ENCODE results near the gene HPCA.

HPCA gene

DNA sequence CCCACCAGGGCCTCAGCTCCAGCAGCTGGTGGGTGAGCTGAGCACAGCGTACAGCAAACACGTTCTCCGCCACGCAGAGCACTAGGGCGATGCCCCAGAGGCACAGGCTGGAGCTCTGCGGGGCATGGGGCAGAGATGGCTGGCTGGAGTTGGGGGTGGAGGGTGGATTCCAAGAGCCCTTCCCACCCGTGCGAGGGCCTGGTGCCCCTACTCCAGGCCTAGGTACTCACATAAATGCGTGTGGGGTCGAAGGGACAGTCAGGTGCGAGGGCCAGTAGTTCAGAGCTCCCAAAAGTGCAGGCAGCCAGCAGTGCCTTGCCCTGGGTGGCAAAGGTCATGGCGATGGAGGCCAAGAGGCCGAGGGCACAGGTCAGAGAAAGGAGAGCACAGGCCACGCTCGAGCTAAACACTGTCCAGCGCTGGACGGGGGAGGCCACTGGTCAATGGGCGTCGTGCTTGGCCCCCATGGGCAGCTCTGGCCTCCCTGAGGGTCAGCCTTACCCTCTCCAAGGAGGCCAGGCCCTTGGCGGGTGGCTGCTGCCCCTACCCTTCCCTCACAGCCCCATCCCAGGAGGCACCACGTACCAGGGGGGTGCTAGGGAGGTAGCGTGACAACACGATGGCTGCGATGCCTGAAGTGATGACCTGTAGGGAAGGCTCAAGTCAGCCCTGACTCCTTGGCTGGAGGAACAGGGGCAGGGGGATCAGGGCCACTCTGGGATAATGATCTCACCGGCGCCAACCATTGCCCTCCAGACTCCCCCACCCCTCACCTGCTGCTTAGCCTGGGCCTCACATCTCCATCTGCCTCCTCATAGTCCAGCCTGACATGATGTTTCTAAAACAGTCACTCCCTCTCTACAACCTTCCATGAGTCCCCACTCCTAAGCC, 9.3 kb downstream of the HPCA start:
- DNase-seq (ENCODE audit: low spot score), result no peak
- TF ChIP-seq, protein P1, sequence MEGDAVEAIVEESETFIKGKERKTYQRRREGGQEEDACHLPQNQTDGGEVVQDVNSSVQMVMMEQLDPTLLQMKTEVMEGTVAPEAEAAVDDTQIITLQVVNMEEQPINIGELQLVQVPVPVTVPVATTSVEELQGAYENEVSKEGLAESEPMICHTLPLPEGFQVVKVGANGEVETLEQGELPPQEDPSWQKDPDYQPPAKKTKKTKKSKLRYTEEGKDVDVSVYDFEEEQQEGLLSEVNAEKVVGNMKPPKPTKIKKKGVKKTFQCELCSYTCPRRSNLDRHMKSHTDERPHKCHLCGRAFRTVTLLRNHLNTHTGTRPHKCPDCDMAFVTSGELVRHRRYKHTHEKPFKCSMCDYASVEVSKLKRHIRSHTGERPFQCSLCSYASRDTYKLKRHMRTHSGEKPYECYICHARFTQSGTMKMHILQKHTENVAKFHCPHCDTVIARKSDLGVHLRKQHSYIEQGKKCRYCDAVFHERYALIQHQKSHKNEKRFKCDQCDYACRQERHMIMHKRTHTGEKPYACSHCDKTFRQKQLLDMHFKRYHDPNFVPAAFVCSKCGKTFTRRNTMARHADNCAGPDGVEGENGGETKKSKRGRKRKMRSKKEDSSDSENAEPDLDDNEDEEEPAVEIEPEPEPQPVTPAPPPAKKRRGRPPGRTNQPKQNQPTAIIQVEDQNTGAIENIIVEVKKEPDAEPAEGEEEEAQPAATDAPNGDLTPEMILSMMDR (IDR thresholded peaks at IDR 0.05; ENCODE audit: extremely low read depth, missing control alignments), result no peak

DNA sequence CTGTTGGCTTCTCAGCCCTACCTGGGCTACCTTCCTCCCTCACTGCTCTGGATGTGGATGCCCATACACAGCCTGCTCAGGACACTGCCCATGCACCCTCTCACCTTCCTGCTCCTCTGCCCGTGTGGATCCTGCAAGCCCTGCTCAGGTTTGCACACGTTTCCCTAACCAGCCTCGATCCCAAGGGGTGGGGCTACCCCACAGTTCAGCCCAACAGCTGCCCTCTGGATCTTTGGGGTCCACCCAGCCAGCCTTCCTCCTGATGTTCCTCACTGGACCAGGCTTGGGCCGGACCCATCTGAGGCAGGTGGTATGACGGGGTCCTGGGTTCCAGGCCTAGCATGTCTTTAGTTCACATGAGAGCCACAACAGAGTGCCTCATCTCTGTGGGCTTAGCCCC, 10.2 kb downstream of the HPCA start:
- no peak for DNase-seq (ENCODE audit: low spot score)
- TF ChIP-seq, protein P1 (IDR thresholded peaks at IDR 0.05; ENCODE audit: extremely low read depth, missing control alignments), result no peak

DNA sequence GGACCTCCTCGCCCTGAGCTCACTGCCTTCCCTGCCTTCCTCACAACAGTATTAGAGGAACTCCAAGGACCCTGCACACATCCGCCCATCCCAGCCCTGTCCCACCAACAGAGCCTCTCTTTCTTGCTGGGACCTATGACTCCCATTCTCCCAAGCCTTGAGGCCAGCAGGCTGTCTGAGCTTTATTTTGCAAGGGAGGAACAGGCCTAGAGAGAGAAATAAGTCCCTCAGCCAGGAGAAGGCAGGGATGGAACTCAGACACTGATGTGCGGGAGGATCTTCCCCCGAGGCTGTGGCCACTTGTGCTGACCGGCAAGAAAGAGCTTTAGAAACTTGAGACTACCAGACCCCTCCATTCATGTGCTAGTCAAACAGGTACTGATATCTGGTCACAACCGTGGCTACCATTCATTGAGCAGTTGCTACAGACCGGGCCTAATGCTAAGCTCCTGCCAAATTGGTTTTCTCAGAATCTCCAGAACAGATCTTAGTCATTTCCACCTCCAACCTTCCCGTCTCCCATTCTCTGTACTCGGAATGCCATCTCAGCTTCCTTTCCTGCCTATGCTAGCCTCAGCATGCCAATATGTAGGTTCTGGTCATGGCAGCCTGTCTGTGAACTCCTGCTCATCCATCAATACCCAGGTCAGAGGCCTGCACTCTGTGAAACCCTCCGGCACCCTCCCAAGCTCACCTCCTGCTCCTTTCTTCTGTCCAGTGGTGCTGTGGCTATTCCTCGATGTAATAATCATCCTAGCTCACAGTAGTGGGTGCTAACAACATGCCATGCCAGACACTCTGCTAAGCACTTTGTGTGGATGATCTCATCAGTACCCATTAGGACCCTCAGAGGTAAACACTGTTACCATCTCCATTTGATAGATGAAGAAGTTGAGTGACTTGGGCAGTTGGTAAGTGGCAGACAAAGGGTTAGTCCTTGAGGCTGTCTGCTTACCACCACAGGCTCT, 11.1 kb downstream of the HPCA start:
- TF ChIP-seq, protein P1 (IDR thresholded peaks at IDR 0.05; ENCODE audit: extremely low read depth, missing control alignments), result no peak
- DNase-seq (ENCODE audit: low spot score), result no peak

DNA sequence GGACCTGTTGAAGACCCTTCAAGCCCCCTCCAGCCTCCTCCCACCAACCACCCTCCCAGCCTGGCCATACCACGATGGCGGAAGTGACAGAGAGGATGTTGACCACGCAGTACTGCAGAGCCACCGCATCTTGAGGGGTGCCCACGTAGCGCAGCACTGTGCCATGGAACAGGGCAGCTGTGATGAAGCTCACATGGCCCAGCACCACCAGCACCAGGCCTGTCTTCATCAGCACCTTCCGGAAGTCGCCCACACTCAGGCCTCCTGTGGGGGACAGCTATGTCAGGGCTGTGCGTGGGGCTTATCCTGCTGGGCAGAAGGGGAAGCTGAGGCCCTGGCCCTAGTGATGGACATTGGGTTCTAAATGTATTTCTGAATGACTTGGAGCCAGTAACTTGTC, 11.8 kb downstream of the HPCA start:
- TF ChIP-seq, protein P1 (IDR thresholded peaks at IDR 0.05; ENCODE audit: extremely low read depth, missing control alignments), result no peak
- DNase-seq (ENCODE audit: low spot score), result no peak

DNA sequence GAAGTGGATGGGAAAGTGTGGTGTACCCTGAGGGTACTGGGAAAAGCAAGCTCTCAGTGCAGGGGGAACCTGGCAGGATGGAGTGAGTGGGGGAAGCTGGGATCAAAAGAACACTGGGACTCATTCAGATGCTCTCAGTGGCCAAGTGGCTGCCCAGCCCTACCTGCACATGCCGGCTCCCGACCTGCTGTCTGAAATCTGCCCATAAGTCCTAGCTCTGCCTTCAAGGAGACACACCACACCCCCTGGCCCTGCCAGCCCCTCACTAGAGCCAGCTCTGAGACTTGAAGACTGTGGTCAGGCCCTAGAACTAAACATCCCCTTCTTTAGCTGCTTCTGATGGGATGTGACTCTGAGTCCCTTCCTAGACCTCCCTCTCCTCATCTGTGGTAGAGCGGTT, 12.7 kb downstream of the HPCA start:
- no peak for DNase-seq (ENCODE audit: low spot score)
- TF ChIP-seq, protein P1 (IDR thresholded peaks at IDR 0.05; ENCODE audit: extremely low read depth, missing control alignments), result no peak

DNA sequence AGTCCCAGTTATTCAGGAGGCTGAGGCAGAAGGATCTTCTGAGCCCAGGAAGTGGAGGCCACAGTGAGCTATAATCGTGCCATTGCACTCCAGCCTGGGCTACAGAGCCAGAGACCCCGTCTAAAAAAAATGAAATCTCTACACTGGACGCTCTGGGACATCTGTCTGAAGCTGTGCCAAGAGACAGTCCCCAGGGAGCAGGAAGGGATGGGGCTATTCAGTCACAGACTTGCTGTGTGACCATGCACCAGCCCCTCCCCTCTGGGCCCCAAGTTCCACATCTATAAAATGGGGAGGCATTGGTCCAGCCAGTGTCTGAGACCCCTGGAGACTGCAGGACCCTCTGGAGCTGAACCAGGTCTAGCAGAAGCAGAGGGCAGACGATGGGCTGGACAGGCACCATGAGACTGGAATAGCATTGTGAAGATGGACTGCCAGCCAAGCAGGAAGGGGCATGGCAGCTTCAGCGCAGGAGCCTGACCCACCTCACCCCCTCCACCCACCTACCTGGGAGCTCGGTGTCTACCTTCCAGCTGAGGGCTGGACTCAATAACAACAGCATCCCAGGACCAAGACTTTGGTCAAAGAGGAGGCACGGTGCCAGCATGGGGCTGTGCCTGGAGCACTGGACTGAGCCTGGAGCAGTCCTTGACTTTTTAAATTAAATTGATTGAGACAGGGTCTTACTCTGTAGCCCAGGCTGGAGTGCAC, 13.4 kb downstream of the HPCA start:
- TF ChIP-seq, protein P1 (IDR thresholded peaks at IDR 0.05; ENCODE audit: extremely low read depth, missing control alignments), result no peak
- no peak for DNase-seq (ENCODE audit: low spot score)

Measured in GM20000 (cell line).